GM21515 (cell line): ENCODE results near the gene BAD.
"Not testable (repeated sequence)": the region's sequence is repeated elsewhere in the genome, so short reads cannot be mapped to it uniquely, and the experiment has no call there.

ENCODE experiments used
- ATAC-seq: cut with Tn5 transposase; IDR thresholded peaks from one replicate; pipeline ENCODE4 v1.9.1; 2021; ENCODE audit not compliant: unreplicated experiment

BAD gene

GRCh38 chr11:64315667-64316526 lies 31.4 kb upstream of the BAD start:
- ATAC-seq, result not testable (repeated sequence)

GRCh38 chr11:64314805-64315561 lies 30.5 kb upstream of the BAD start:
- no peak for ATAC-seq

GRCh38 chr11:64314146-64314804 lies 29.8 kb upstream of the BAD start:
- no peak for ATAC-seq

GRCh38 chr11:64313491-64314145 lies 29.2 kb upstream of the BAD start:
- no peak for ATAC-seq

GRCh38 chr11:64312947-64313346 lies 28.5 kb upstream of the BAD start:
- ATAC-seq, result no peak

GRCh38 chr11:64307795-64308194 lies 23.3 kb upstream of the BAD start:
- ATAC-seq, result not testable (repeated sequence)

GRCh38 chr11:64306876-64307622 lies 22.6 kb upstream of the BAD start:
- no peak for ATAC-seq

- no peak for ATAC-seq
These were observed 22.1 kb upstream of the BAD start for GRCh38 chr11:64306563-64306875.

GRCh38 chr11:64305691-64306562 lies 21.5 kb upstream of the BAD start:
- ATAC-seq, result peak; percentile 24

- ATAC-seq, result peak; percentile 63
These were observed 20.7 kb upstream of the BAD start, which contains the start of gene ESRRA for GRCh38 chr11:64305075-64305690. TSS of gene ESRRA (plus strand) at chr11:64305524. CDS start at chr11:64307180, 1,656 bp downstream.

- ATAC-seq, result peak; percentile 31
These were observed 20.0 kb upstream of the BAD start for GRCh38 chr11:64304316-64305072.

GRCh38 chr11:64304032-64304315 lies 19.5 kb upstream of the BAD start:
- no peak for ATAC-seq

- ATAC-seq, result no peak
These were observed 18.9 kb upstream of the BAD start for GRCh38 chr11:64303109-64304031.

- no peak for ATAC-seq
These were observed 15.6 kb upstream of the BAD start, which contains the start of gene CATSPERZ for GRCh38 chr11:64299847-64300648. TSS of gene CATSPERZ (plus strand) at chr11:64300358. CDS start at chr11:64300411, 53 bp downstream.

- ATAC-seq, result no peak
These were observed 14.7 kb upstream of the BAD start for GRCh38 chr11:64298966-64299846.
